HG03025 (cell line): ENCODE results near the gene CGB1.
"Not testable (repeated sequence)": the region's sequence is repeated elsewhere in the genome, so short reads cannot be mapped to it uniquely, and the experiment has no call there.

Source experiments
- ATAC-seq: cut with Tn5 transposase; IDR thresholded peaks from one replicate; pipeline ENCODE4 v1.9.1; 2021; ENCODE audit warnings: mild to moderate bottlenecking, moderate library complexity; ENCODE audit not compliant: unreplicated experiment, low FRiP score

The CGB1 gene

GRCh38 chr19:49025088-49025487 is 11.6 kb downstream of the CGB1 start:
- ATAC-seq: not testable (repeated sequence)

GRCh38 chr19:49024233-49024632 is 12.5 kb downstream of the CGB1 start, which contains the start of gene CGB3:
CGB3 (minus strand) TSS chr19:49024333; CDS start chr19:49023971, 362 bp downstream.
- not testable (repeated sequence) for ATAC-seq

DNA sequence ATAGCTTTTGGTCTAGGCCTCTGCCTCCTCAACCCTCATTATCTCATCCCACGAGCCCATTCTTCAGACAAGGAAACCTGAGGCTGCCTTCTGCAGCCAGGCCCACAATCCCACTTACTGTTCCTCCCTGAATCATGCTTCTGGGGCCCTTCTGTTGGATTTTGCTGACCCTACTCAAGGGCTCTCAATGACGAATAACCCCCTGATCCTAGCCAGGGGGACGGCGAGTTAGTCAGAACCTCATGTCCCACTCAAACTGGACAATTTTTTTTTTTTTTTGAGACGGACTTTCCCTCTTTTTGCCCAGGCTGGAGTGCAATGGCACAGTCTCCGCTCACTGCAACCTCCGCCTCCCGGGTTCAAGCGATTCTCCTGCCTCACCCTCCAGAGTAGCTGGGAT is 14.6 kb downstream of the CGB1 start:
- ATAC-seq: no peak

DNA sequence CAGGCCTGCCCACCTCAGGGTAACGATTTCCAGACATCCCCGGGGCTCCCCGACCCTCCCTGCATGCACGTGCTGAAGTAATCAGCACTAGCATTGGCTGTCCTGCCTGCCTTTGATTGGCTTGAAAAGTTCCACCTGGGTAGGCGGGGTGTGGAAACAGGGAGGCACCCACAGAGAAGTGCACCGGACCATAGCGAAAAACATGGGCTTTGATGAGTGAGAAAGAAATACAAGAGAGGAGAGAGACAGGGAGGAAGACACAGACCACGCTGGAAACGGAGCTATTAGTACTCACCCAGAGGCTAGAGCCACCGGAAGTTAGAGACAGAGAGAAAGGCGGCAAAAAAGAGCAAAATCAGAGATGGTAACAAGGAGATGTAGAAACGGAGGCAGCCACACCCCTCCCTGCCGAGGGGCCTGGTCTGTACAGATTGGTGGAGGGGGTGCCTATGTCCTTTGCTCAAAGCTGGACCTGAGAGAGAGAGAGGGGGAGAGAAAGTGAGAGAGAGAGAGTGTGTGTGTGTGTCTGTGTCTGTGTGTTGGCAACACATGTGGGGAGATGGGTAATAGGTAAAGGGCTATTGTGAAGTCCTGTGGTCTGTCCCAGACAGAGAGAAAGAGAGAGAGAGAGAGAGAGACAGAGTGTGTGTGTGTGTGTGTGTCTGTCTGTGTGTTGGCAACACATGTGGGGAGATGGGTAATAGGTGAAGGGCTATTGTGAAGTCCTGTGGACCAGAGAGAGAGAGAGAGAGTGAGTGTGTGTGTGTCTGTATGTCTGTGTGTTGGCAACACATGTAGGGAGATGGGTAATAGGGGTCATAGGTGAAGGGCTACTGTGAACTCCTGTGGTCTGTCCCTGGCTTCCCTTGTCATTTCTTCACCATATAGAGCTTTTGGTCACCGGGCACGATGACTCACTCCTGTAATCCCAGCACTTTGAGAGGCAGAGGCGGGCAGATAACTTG is 15.5 kb downstream of the CGB1 start:
- ATAC-seq: no peak

GRCh38 chr19:49020342-49020741 is 16.4 kb downstream of the CGB1 start:
- ATAC-seq: no peak

GRCh38 chr19:49019242-49019932 is 17.3 kb downstream of the CGB1 start:
- no peak for ATAC-seq

DNA sequence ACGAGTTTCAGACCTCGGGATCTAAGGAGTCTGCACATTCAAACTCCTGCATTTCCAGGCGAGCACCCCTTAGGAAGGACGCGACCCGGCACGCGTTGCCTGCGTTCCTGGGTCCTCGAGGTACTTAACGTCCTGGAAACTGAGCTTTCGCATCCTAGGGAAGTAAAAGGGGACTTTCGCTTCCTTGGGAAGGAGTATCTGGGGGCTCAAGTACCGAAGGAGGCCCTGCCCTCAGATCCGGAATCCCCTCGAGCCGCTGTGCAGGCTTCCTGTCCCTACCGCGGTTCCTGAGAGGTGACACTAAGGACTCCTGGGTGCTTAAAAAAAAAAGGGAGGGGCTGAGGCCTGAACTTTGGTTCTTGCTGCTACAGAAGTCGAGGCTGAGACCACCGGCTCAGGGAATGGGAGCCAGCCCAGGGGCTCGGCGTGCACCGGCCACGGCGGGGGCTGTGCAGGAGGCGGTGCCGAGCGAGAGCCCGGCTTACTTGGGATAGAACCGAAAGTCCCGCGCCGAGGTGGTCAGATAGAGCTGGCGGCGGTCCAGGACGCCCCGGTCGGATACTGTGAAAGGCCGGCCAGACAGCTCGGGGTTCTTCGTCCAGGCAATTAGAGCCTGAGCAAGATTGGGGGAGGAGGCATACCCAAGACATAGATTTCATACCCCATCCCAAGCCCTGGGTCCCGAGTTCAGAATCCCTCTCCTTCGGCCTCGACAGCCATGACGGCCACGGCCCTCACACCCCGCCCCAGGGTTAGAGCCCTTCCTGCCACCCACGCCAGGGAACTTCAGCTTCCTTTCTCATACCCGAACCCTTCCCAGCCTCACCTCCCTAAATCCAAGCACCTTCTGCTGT is 18.1 kb downstream of the CGB1 start:
- ATAC-seq: not testable (repeated sequence)

DNA sequence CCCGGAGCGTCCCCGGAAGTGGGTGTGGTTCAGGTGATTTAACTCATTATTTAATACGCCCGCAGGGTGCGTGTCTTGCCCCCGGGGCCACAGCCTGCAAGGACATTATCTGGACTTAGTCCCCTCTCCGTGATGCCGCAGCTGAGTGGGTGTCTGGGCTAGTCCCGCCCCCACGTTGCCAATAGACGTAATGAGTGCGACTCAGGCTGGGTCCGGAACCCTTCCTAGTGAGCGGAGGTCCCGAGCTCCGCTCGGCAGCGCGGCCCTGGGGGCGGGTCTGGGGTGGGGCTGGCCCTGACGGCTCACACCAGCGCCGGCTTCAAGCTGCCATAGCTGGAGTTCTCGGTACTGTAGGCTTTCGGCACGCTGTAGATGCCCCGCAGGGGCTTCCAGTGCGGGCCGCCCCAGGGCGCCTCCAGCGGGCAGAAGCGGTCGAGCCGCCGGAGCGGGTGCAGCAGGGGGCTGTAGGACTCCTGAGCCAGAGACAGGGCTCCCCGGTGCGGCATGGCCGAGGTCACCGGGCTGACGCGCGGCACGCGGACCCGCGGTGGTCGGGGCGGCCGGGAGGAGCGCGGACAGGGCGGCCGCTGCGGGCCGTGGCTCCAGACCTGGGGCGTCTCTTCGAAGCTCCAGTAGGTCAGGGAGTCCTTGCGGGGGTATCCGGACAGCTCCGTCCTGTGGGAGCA is 18.9 kb downstream of the CGB1 start:
- no peak for ATAC-seq

DNA sequence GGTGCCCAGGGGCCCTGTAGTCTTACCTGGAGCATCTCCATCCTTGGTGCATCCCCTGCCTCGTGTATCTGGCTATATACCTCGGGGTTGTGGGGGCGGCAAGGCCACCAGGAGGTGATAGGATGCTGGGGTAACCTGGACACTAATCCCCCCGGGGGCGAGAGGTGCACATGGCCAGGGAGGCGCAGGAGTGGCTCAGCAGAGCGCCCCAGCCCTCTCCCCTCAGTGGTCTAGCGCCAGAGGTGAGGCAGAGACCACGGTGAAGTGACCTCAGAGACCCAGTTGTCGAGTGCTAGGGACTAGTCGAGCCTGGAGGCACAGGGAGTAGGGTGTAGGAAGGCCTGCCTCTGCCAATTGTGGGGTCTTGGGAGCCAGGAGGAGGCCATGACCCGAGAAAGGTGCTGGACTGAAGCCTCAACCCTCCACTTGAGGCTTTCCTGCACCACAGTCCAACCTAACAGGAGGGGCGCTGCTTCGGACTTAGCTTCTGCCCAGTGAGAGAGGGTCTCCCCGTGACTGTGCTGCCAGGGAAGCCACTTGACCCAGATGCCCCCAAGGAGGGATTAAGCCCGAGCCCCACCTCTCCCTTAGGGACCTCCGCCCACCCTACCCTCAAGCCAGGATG is 19.5 kb downstream of the CGB1 start, which contains the start of gene LHB:
Gene LHB (minus strand): TSS at position 51 of the 625 bp plus-strand sequence. CDS start 10 bp downstream, at position 41.
- no peak for ATAC-seq

DNA sequence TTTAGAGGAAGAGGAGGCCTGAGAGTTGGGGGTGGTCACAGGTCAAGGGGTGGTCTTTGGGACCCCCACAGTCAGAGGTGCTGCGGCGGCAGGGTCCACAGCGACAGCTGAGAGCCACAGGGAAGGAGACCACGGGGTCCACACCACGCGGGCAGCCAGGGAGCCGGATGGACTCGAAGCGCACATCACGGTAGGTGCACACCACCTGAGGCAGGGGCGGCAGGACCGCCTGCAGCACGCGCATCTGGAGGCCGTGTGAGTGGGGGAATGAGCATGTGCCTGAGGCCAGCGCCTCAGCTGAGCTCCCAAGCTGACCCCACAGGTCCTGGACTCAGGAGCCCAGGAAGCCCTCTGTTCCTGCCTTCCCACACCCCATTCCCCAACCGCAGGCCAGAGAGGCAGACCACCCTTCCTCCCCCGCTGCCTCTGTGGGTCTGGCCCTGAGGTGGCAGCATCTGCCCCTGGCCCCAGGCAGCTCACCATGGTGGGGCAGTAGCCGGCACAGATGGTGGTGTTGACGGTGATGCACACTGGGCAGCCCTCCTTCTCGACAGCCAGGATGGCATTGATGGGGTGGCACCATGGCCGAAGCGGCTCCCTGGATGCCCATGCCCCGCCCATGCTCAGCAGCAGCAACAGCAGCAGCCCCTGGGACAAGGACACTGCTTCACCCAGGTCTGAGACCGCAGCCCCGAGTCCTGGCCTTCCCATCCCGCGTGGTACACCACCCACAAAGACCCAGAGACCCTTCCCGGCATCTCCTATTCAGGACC is 20.4 kb downstream of the CGB1 start:
- ATAC-seq: no peak

DNA sequence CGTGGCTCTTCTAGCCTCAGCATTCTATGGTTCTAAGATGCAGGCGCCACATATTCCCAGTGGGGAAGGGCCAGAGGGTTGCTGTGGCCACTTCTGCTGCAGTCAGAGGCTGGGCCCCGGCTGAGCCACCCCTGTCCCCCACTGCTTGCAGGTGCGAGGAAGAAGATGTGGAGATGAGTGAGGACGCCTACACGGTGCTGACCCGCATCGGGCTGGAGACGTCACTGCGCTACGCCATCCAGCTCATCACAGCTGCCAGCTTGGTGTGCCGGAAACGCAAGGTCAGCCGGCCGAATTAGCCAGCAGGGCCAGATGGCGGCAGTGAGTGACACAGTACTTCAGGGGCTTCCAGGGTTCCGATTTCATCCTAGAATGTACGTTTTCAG is 21.8 kb downstream of the CGB1 start:
- no peak for ATAC-seq

GRCh38 chr19:49014123-49014869 is 22.4 kb downstream of the CGB1 start:
- ATAC-seq: no peak

- no peak for ATAC-seq
Measured at GRCh38 chr19:49011194-49011593, 25.5 kb downstream of the CGB1 start.

GRCh38 chr19:49010453-49010852 is 26.2 kb downstream of the CGB1 start:
- ATAC-seq: no peak

DNA sequence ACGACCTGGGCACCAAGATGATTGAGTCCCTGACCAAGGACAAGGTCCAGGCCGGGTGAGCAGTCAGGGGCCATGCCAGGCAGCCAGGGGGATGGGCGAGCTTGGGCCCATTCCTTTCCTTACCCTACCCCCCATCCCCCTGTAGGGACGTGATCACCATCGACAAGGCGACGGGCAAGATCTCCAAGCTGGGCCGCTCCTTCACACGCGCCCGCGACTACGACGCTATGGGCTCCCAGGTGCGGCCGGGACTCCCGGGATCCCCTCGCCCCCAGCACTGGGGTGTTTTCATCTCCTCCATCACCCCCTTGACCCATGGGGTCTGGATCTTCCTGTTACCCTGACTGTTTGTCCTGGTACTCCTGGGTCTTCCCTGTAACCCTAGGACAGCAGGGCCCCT is 26.9 kb downstream of the CGB1 start:
- no peak for ATAC-seq

DNA sequence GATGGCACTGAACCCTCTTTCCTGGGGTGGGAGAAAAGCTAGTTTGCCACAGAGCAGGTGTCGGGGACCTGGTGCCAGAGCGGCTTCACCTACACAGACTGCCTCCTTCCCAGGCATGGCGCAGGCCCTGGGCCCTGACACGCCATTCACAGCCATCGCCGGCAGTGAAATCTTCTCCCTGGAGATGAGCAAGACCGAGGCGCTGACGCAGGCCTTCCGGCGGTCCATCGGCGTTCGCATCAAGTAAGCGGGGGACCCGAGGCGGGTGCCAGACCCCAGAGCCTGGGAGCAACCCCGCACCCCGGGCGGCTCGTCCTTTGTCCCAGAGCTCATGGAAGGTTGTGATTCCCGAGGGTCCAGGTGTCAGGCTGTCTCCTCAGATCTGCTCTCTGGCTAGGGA is 29.8 kb downstream of the CGB1 start:
- ATAC-seq: no peak

GRCh38 chr19:49004964-49005614 is 31.6 kb downstream of the CGB1 start:
- no peak for ATAC-seq

GRCh38 chr19:49004133-49004532 is 32.6 kb downstream of the CGB1 start:
- no peak for ATAC-seq
